ENCODE measurements around the gene ARHGAP10.

ARHGAP10 gene

DNA sequence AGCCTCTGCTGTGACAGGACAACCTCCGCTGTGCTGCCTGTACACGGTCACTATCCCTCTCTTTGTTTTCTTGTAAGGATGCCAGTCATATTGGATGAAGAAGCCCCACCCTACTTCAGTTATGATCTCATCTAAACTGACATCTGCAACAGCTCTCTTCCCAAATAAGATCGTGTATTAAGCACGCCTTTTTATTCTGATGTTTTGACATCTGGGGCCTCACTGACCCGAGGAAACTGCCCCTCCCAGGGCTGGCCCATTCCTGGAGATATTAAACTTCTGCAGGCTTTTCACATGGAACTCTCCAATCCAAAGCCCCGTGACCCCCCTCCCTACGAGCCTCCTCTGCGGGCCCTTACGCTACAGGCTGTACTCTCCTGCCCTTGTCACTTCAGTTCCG lies 232.0 kb downstream of the ARHGAP10 start:
- TF ChIP-seq, protein P1, sequence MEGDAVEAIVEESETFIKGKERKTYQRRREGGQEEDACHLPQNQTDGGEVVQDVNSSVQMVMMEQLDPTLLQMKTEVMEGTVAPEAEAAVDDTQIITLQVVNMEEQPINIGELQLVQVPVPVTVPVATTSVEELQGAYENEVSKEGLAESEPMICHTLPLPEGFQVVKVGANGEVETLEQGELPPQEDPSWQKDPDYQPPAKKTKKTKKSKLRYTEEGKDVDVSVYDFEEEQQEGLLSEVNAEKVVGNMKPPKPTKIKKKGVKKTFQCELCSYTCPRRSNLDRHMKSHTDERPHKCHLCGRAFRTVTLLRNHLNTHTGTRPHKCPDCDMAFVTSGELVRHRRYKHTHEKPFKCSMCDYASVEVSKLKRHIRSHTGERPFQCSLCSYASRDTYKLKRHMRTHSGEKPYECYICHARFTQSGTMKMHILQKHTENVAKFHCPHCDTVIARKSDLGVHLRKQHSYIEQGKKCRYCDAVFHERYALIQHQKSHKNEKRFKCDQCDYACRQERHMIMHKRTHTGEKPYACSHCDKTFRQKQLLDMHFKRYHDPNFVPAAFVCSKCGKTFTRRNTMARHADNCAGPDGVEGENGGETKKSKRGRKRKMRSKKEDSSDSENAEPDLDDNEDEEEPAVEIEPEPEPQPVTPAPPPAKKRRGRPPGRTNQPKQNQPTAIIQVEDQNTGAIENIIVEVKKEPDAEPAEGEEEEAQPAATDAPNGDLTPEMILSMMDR (IDR thresholded peaks at IDR 0.05; ENCODE audit: low read depth, low read length), result no peak
- no peak overlapping the region for H3K4me3 ChIP-seq (ENCODE audit: low read depth, low read length)

- no peak overlapping the region for H3K4me3 ChIP-seq (ENCODE audit: low read depth, low read length)
- TF ChIP-seq, protein P1 (IDR thresholded peaks at IDR 0.05; ENCODE audit: low read depth, low read length), result no peak
These were observed 232.5 kb downstream of the ARHGAP10 start for GRCh38 chr4:147964266-147964880.

DNA sequence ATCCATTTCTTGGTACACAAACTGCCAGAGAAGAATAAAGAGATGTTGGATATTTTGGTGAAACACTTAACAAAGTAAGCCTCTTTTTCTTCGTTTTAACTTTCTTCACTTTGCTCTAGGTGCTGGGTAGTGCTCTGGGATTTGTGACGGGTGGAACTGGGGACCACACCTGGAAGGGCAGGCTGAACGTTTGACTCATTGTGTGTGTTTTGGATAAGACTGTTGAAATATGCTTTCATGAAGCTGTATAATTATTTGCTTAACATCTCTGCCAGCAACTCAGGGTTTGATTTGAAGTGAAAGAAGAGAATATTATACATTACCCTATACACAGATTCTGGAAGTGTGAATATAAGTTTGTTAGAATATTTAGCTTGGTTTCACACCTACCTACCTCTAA lies 233.2 kb downstream of the ARHGAP10 start:
- TF ChIP-seq, protein P1 (IDR thresholded peaks at IDR 0.05; ENCODE audit: low read depth, low read length), result no peak

DNA sequence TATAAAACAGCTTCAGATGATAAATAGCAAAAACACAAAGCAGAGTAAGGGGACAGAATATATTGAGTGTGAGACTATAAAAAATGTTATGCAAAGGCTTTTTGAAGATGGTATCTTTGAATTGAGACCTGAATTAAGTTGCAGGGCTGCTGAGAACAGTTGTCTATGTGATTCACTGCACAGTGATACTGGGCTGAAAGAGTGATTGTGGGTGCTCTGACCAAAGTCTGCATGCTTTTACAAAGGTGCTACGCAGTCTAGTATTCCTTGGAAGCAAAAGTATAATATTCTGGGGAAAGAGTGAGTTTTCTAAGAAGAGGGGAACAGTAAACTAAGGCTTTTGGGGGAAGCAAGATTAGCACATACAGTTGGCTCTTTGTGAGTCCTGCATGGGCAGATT lies 234.0 kb downstream of the ARHGAP10 start:
- no peak overlapping the region for H3K4me3 ChIP-seq (ENCODE audit: low read depth, low read length)
- TF ChIP-seq, protein P1 (IDR thresholded peaks at IDR 0.05; ENCODE audit: low read depth, low read length), result no peak

More for the DNA sequence above, 233.2 kb downstream of the ARHGAP10 start:
- H3K4me3 ChIP-seq (ENCODE audit: low read depth, low read length), result no peak overlapping the region

DNA sequence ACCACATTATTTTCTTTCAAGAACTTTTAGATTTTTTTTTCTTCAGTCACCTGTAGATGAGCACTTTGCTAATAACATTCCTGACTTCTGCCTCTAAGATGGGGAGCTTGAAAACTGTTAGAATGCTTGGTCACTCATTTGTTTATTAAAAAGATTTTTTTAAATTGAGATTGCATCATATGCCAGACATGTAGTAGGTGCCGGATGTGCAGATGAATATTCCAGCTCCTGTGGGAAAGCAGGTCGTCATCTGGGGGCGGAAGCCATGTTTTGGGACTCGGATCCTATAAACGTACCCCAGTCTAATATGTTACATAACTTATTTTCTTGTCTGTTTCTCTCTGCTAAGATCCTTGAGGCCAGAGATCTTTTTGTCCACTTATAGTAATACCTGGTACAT lies 236.8 kb downstream of the ARHGAP10 start:
- H3K4me3 ChIP-seq (ENCODE audit: low read depth, low read length), result no peak overlapping the region
- TF ChIP-seq, protein P1 (IDR thresholded peaks at IDR 0.05; ENCODE audit: low read depth, low read length), result no peak

GRCh38 chr4:147969573-147970385 lies 237.9 kb downstream of the ARHGAP10 start:
- TF ChIP-seq, protein P1 (IDR thresholded peaks at IDR 0.05; ENCODE audit: low read depth, low read length), result no peak
- no peak overlapping the region for H3K4me3 ChIP-seq (ENCODE audit: low read depth, low read length)

GRCh38 chr4:147971116-147971515 lies 239.2 kb downstream of the ARHGAP10 start:
- H3K4me3 ChIP-seq (ENCODE audit: low read depth, low read length), result no peak overlapping the region
- TF ChIP-seq, protein P1 (IDR thresholded peaks at IDR 0.05; ENCODE audit: low read depth, low read length), result no peak
